Activated CD4-positive, CD25-positive, alpha-beta regulatory T cell treated with anti-CD3 and anti-CD28 coated beads, Interleukin-2, amount 50 U/mL, for 24 hours (primary cell): Measurements from ENCODE around the gene INSIG1.

Experiments
- ATAC-seq, 2 donors: fragments of 150-1000 bp; cut with Tn5 transposase; one replicate each; pipeline ENCODE4 v1.10.0; 2021; ENCODE audit warnings: mild to moderate bottlenecking in 1 of 2, moderate library complexity in 1 of 2

INSIG1 gene

DNA sequence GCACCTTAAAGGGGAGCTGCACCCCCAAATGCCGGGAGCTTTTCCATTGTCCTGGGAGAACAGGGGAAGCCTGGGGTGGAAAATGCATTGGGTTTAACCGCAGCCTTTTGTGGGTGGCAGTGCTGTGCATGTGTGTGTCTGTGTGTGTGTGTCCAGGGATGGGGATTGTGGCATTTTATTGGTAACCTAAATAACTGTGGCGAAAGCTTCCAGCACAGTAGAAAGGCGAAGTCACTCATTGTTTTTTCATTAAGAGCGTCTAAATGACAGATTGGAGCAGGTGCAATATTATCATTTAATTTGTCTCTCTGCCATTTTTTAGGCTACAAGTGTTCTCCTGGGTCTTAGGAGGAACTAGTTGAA, 55.1 kb downstream of the INSIG1 start:
- no peak for ATAC-seq

DNA sequence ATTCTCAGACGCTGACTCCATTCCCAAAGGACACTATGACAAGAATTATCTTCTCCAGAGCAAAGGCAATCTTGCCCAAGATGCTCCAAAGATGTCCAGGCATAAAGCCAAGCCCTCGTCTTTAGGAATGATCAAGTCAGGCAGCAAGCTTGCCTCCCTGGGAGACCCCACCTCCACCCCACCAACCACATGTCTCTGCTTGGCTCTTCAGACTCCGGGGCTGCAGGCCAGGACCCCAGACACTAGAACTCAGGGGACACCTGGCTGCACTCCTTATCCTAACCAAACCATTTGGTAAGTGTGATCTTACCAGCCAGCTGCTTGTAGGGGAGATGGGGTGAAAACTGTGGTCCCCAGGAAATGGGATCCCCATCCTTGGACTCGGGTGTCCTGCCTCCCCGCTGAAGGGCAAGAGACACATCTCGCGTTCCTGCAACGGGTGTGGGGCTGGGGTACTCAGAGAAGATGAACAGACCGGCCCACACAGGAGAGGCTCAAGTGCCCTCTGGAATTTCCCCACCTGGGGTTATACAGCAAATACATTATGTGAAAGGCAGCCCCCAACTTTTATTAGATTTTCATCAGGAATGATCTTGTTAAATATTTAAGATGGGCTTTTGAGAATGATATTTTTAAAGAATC, 55.7 kb downstream of the INSIG1 start:
- ATAC-seq: no peak

DNA sequence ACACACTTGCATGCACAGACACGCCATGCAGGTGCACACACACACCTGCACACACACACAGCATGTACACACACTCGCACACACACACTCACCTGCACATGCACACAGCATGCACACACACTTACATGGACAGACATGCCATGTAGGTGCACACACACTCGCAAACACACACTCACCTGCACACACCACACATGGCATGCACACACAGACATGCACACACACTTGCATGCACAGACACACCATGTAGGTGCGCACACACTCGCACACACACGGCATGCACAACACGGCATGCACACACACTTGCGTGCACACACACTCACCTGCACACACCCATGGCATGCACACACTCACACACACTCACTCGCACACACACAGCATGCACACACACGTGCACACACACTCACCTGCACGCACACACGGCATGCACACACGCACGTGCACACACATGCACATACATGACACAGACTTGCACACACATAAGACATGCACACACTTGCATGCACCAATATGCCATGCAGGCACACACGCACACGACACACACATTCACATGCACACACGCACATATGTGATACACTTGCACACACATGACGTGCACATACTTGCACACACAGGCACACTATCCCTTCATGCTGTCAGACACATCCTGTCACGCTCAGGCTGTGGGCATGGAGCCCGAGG, 56.8 kb downstream of the INSIG1 start:
- no peak for ATAC-seq

DNA sequence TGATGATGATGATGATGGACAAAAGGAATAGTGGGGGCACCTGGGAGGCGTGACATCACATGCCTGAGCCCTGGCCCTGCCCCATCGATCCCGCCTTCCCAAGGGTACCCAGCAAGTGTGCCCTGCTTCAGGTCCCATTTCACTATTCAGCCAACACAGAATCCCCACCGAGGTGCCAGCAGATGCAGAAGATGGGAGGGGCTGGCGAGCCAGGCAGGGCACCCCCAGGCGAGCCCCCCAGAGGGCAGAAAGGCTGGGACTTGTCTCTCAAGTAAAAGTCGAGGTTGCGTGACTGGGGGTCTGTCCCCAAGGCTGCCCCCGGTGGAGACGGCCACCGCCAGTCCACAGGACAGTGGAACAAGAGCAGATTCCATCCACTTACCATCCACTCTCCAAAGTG, 57.5 kb downstream of the INSIG1 start:
- ATAC-seq: no peak

DNA sequence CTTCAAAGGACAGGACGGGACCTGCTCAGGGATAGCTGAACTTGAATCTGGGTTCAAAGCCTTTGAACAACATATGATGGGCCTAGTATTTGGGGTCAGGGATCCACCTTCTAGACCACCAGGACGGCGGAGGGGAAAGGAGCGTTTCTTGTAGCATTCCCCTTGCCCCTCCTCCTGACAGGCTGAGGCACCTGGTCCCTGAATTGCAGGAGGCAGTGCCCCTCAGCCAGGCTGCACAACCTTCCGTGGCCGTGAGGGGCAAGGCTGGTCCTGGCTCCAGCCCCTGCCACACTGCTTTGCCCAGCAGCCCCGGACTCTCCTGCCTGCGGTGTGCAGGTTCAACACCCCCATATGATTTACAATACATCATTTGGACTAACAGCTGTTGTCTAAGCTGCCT, 58.1 kb downstream of the INSIG1 start:
- no peak for ATAC-seq

DNA sequence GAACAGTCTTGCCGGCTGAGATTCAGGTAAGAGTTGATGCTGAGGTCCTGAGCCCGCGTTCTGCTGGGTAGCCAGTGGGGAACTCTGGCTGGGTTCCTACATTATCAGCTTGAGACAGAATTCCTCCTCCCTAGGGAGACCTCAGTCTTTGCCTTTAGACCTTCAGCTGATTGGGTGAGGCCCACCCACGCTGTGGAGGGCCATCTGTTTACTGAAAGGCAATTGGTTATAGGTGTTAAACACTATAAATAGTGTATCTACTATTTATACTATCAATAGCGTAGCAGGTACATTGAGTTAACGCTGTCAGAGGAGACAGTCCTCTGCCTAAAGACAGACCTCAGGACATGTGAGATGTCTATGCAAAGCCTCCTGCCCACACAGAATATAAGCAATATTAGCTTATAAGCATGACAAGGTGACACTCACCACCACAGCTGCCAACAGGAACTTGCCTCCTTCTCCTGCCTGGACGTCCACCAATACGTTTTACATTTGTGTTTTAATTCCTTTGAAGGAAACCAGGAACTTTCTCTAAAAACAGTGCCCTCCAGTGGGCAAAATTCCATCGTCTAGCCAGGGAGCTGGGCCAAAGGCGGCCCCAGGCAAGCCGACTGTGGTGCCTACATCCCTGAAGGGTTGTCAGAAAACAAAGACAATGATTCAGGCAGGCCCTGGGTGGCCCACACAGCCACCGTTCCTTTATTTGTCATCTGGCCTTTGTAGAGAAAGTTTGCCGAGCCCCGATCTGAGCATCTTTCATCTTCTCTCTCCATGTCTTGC, 58.8 kb downstream of the INSIG1 start:
- no peak for ATAC-seq

DNA sequence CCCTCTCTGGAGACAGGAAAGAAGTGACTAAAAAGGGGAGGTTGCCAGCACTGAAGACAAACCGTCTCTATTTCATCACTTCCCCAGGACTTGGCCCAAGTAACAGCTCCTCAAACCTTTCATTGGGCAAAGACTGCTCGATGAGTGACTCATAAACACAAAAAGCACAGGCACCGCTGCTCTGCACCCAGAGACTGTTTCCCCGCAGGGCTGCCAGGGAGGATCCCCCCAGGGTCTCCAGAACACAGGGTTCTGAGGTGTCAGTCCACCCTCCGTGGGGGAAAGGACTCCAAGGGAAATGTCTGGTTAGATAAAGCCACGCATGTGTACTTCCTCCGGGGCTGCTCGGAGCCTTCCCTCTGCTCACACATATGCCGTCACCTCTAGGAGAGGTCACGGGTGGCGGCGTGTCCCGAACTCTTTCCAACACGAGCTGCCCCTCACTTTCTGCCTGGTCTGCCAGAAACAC, 59.9 kb downstream of the INSIG1 start:
- no peak for ATAC-seq

DNA sequence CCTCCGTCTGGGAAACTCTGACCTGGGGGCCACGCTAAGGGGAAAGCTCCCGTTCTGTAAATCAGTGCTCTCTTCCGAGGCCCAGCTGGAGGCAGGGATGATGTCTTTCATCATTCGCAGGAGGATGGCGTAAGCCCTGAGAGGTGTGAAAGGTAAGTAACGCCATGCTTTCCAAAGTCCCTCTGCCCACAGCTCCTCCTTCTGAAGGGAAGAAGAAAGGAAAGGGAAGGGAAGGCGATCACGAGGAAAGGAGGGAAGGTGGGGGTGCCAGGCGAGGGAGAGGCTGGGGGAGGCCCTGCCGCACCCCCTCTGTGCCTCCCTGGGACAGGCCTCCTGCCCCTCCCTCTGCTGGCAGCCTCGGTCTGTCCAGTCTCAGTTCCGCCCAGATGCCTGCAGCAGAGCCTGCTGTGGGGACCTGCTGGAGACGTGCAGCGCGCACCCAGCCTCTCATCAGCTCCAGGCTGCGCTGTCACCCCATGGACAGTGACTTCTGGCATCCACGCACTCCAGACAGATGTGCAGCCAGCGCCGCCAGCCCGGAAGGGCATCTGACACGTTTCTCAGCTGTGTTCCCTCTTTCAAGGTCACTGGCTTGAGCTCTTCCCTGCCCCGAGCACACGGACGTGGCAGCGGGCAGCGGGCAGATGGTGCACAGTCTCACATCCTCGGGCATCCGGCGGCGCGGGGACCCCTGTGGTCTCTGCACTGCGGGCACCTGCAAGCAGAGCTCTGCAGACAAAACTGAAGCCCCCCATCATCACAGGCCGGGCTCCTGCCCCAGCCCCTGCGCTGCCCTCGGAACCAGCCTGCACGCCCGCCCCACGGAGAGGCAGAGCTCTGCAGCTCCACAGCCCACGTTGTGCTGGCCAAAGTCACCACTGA, 60.6 kb downstream of the INSIG1 start:
- no peak for ATAC-seq

DNA sequence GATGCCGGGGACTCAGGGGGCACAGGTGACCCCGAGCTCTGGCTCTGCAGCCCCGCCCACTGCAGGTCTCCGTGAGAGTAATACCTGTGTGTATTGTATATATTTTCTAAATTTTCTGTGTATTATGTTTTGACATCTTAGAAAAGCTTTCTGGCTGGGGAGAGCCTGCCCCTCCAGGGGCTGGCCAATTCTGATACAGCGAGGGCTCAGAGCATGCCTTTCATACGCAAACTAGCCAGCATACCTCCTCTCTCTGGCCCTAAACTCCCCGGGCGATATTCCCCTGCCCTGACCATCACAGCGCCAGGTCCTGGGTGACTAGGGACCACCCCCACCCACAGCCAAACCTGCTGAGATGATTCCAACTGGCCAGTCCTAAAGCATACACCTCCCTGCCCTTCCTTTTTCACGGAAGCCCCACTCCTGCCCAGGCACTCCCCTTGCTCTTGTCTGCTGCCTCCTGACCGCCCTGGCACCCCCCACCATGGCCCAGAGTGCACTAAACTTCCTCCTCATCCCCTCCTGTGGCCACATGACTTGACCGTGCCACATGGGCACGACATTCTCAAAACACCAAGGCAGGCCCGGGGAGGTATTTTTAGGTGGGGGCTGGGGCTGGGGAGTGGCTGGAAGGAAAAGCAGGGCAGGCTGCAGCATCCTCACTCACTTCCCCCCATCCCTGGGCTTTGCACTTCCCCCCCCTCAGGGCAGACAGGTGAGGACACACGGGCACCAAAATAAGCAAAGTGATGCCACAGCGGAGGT, 61.5 kb downstream of the INSIG1 start:
- no peak for ATAC-seq
